ENCODE measurements around the gene TTC31.
"Not testable (repeated sequence)": the region's sequence is repeated elsewhere in the genome, so short reads cannot be mapped to it uniquely, and the experiment has no call there.

Gene TTC31

DNA sequence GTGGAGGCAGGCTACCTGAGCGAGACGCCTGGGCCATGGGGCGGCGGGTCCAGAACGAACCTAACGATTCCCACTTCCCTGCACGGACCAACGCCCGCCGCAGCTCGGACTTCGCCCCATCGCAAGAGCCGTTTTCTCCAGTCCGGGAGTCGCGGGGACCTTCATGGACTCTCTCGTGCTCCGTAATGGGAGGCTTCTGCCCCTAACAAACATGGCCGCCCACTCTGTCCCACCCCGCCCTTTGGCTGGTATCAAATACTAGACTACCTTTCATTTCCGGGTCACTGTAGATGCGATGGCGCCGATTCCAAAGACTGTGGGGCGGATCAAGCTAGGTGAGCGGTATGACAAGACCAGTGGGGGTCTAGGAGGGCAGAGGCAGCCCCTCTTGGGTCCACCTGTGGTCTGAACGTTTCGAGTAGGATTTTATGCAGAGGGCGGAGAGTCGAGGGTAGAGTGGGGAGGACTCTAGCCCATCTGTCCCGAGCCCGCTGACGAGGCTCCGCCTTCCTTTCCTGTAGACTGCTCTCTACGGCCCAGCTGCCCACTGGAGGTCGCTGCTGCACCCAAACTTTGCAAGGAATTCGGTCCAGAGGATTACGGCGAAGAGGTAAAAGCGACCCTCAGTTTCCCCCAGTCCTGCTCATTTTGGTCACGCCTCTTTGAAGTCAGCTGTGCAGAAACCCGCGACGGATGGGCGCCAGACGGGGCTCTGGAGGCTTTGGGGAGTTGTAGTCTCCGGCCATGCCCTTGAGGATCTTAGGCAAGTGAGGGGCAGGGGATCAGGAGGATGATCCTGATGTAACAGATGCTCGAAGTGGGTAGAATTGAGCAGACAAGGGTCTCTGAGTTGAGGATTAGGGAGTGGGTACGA, at the start of gene TTC31, which contains the start of gene CCDC142:
Gene TTC31, plus strand, starts transcription at position 281 of the 874 bp plus-strand sequence. Its CDS starts 15 bp downstream, at position 296.
Gene CCDC142, minus strand, starts transcription at position 198 of the 874 bp plus-strand sequence. Its CDS starts 161 bp downstream, at position 37.
- DNase-seq (ENCODE audit: low spot score), result peak; percentile 94

DNA sequence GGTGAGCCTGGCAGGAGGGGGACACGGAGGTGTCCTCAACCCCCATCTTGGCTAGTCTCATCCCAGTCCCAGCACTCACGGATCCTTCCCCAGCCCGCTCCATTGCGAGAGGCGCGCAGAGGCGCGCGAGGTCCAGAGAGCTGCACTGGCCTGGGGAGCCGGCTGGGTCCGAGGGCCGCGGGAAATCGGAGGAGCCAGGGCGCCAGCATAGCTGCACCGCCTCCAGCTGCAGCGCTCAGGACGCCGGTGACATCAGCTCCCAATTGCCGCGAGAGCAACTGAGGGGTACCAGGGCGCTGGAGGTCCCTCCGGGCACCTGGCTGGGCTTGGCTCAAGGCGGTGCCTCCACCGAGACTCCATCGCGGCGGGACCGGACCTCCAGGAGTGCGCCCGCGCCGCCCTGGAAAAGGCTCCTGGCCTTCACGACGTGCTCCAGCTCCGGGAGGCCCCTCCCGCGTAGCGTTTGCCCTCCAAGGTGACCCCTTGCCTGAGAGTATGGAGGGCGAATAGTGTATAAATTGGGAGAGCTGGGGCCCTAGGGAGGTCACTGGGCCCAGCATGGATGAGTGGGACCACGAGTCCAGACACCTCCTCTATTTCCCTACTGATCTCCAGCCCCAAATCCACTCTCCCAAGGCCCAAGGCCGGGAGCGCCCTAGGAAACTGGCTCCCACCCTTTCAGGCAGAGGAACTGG, 46.6 kb upstream of the TTC31 start:
- DNase-seq (ENCODE audit: low spot score), result no peak

DNA sequence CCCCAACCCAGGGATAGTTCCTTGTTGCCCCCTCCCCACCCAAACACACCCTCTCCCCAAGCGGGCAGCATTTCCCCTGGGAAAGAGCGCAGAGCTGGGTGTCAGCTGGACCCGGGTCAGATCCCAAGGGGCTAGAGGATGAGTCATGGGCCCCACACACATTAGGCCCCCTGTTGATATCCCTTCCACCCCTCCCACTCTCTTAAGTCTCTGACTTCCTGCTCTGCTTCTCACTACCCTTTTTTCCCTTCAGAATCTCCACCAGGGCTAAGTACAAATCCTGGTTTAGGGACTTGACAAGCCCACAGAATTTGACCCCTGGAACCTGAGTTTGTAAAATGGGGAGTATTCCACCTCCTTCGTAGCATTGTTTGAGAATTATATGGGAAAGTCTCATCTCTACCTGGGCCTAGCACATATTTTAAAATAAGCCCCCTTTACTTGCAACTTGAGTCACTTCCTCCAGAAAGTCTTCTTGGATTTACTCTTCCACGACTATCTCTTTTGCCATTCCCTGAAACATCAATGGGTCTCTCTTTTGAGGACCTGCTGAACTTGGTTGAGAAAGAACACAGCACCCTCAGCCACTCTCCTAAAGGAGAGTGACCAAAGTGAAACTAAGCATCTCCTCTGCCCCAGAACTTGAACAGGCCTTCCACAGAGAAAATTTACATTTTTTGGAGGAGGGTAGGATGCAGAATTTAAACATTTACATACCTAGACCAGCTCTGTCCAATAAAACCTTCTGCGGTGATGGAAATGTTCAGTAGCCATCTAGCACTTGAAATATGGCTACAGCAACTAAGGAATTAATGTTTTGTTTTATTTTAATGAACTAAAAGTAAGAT, 45.8 kb upstream of the TTC31 start:
- no peak for DNase-seq (ENCODE audit: low spot score)

DNA sequence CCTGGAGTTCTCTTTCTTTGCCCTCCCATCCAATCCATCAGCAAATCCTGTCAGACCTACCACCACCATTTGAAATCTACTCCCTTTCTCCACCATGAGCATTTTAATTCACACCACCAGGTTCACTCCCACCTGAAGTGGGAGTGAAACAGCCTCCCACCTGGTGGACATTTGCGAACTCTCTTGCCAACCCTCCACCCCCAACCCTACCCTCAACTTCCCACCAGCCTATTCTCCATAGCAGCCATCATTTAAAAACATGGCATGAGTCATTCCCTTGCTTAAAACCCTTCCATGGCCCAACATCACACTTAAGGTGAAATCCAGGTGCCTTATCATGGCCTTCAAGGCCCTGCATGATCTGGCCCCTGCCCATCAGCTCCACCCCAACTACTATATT, 44.6 kb upstream of the TTC31 start:
- DNase-seq (ENCODE audit: low spot score), result no peak

DNA sequence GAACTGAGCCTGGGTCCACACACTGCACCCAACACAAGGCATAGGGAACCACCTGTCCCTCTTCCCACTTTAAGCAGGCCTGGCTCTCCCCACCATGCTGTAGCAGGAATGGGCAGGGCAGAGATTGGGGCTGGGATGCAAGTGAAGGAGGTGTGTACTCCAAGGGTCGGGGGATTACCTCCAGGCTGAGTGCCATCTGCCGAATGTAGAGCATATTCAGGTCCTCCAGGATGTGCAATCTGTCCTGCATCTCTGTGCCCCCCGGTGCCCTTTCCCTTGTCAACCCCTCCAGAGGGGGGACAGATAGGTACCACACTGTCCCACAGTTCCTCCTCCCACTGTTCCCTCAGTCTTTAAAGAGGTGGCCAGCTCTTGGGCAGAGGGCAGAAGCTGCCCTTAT, 43.5 kb upstream of the TTC31 start:
- no peak for DNase-seq (ENCODE audit: low spot score)

DNA sequence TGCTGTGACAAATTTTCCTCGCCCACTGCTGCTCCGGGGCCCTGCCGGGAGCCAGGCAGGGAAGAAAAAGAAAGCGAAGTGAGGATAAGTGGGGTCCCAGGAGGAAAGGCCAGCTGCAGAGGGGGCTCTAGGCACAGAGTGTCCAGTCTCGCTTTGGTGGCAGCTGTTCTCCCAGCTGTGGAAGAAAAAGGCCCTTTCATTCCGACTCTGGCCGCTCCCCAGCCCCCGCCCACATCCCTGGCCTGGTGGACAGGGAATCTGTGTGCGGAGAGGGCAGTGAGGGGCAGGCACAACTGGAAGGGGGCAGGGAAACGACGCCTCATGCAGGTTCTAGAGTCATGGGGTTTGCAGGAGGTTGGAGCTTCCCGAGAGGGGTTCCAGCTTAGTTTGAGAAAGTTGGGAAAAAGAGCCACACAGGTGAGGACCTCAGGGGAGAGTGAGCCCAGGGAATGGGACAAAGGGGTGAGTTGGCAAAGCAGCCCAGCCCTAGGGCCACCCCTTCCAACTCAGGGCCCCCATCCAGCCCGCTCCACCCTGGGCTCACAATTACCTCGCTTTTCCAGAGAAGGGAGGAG, 43.0 kb upstream of the TTC31 start:
- DNase-seq (ENCODE audit: low spot score), result peak; percentile 86

DNA sequence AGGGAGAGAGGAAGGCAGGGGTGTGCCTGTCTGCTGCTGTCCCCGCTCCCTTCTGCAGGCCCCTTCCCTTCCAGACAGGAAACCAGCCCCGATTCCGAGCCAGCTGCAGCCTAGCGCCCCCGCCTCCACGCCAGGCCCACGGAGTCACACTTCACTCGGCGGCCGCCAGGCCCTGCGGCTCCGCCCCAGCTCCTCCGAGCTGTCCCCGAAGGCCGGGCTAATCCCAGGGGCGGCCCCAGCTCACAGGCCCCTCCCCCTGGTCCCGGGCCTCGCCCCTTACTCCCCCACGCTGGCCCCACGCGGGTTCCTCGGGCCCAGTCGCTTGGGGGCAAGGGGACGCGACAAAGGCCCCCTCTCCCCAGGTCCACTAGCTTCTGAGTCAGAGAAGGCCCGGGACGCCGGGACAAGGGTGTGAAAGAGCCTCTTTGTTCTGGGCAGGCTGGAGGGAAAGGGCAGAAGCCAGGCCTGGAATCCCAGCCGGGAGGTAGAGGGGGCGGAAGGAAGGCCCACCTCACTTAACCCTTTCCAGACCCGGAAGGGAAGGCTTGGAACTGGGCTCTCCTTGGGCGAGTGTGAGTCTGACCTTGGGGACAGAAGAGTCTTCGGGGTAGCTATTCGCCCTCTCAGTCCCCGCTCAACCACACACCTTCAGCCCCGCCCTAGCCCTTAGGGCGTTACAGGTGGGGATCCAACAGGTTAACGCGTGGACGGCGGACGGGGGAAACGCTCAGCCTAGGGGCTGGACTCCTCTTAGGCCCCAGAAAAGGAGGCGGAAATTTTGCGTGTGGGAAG, 42.3 kb upstream of the TTC31 start:
- DNase-seq (ENCODE audit: low spot score), result peak; percentile 98

DNA sequence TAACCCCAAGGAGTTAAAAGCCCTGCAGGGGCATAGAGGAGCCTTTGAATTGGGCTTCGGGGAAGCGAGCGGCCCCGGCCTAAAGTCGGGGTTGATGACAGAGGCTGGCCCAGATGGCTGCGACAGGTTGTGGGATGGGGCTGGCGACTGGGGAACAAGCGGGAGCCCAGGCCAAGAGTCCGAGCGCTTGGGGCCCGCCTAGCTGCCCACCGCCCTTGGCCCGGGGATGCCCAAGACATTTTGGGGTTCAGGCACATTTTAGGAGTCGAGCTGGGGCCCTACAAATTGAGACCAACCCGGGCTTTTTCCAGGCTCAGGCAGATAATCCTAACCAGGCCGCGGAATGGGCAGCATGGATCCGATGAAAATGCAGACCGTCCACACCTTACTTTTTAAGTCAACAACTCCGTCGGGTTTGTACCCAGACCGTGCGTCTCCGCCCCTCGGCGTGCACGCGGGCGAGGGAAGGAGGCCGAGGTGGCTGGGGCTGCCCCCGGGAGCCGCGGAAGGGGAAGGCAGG, 41.7 kb upstream of the TTC31 start:
- DNase-seq (ENCODE audit: low spot score), result no peak

DNA sequence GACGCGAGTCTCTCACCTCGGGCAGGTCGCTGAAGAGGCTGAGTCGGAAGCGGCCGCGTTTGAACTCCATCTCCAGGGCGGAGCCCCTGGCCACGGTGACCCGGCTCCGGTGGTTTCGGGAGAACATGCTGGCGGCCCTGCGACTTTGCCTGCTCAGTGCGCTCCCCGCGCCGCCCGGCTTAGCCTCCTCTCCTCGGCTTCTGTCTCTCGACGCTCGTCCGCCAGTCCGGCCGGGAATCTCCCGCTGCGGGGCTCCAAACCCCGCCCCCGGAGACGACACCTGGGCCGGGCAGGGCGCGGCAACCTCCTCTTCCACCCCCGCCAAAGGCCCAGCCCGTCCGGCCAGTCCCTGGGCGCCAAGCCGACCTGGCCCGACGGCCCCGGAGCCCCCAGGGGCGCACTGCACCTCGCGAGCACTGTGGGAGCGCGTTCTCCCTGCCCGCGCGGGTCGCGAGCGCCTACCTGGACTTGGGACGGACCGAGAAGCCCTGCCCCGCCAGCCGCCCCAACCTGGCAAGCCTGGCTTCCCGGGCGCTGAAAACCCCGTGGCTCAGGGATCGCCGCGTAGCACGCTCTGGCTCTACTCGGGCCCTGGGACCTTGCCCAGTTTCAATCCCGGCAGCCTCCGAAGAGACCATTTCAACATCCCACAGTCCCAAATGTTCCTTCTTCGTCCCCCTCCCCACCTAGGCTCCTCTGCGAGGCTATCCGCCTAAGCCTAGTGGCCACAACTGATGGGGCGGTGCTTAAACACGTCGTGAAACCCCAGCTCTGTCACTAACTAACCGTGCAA, 41.0 kb upstream of the TTC31 start, which contains the start of gene RTKN:
Gene RTKN, minus strand, starts transcription at position 248 of the 793 bp plus-strand sequence. Its CDS starts 121 bp downstream, at position 127.
- DNase-seq (ENCODE audit: low spot score), result no peak

DNA sequence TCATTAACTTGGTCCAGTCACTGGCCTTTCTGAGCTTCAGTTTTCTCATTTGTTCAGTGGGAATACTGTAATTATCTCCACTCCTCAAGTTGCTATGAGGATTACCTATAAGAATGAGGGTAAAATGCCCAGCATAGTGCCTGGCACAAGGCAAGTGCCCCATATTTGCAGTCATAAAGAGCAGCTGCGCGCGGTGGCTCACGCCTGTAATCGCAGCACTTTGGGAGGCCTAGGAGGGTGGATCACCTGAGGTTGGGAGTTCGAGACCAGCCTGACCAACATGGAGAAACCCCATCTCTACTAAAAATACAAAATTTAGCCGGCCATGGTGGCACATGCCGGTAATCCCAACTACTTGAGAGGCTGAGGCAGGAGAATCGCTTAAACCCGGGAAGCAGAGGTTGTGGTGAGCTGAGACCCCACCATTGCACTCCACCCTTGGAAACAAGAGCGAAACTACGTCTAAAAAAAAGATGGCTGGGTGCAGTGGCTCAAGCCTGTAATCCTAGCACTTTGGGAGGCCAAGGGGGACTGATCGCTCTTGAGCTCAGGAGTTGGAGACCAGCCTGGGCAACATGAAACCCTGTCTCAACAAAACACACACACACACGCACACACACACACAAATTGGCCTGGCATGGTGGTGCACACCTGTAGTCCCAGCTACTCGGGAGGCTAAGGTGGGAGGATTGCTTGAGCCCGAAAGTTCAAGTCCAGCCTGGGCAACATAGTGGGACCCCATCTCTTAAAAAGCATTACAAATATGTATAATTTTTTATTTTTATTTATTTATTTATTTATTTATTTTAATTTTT, 40.2 kb upstream of the TTC31 start:
- DNase-seq (ENCODE audit: low spot score), result not testable (repeated sequence)

DNA sequence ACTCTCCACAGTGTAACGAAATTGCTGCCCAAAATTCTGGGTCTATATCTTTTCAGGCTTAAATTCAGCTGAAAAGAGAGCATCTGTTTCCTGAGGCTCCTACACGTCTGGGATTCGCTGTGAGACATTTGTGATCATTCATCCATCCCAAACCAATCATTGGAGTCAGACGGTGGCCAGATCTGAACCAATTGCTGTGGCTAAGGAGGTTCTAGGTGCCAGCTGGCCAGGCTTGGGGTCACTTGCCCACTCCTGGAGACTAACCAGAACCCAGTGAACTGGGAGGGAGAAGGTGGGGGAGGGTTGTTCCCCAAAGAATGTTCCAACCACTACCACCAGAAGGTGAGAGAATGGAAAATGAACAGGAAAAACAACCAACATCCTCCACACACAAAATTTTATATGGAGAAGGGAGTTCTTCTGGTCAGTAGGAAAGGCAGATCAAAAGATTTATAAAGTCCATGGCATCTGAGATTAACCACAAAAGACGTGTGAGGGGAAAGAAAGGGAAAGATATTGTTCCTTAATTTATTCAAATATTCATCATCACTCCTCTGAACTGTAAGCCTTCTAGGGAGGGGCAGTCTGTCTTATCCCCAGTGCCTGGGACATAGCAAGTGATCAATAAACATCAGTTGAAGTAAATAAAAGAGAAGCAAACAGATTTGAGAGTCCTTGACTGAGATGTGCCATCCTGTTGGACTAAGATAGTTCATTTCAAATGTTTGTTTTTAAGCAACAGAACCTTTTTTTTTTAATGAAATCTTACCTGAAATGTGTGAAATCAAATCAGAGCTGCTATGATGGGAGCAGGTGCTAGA, 38.2 kb upstream of the TTC31 start:
- no peak for DNase-seq (ENCODE audit: low spot score)

DNA sequence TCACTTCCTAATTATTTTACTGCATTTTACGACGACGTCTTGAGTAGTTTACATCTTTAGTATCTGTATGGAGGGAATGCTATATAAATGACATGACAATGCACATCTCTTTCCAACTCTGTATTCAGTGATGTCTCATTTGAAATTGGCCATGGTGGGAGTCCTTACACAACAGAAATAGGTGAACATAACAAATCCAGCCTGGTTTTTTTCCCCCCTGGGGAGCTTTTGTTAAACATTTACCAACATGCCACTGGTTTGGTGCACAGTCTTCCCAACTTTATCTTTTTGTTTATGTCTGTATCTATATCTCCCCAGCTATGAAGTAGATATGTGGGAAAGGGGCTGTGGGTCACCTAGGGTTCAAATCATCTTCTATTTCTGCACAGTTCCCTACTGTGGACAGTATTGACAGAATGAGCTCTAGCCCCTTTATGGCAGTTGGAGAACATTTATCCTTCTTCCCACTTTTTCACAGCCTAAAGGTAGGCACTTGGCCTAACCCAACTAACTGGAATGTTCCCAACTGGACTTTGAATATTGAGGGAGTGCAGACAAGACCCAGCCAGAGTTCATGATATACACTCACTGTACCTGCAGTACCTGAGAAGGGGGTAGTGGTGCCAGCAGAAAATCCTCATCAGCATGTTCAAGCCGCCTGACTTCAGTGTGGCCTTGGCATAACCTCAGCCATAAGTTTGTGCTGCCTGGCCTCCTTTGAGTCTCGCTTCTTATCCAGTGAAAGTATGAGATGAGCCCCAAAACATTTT, 35.5 kb upstream of the TTC31 start:
- no peak for DNase-seq (ENCODE audit: low spot score)

DNA sequence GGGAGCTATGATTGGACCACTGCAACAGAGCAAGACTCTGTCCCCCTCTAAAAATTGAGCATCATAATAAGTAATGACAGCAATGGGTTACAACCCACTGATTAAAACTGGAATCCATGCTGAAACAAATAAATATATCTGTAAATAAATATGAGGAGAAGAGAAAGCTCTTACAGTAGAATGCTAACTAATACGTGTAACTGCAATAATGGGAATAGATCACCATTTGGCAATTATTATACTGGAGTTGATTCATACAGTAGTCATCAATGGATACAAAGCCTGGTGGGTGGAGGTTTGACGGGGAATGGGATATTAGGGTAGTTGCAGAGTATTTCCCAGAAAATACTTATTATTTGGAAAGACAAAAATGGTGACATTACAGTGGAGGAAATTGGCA, 34.1 kb upstream of the TTC31 start:
- no peak for DNase-seq (ENCODE audit: low spot score)

DNA sequence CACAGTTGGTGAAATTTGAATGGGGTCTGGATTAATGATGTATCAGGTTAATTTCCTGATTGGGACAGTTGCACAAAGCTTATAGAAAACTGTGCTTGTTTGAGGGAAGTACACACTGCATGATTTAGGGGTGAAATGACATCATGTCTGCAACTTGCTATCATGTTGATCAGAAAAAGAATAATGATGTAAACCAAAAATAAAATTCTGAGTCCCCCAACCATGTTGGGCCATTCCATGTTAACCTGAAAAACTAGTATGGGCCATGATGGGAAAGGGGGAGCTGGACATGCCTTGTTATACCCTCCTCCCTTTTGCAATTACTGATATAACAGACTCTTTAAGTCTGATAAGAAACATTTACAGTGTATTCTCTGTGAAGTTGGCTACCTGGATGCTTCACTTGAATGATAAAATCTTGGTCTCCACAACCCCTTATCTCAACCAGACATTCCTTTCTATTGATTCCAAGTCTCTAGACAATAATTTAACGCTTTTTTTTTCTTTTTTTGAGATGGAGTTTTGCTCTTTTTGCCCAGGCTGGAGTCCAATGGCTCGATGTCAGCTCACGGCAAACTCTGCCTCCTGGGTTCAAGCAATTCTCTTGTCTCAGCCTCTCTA, 32.2 kb upstream of the TTC31 start:
- no peak for DNase-seq (ENCODE audit: low spot score)

DNA sequence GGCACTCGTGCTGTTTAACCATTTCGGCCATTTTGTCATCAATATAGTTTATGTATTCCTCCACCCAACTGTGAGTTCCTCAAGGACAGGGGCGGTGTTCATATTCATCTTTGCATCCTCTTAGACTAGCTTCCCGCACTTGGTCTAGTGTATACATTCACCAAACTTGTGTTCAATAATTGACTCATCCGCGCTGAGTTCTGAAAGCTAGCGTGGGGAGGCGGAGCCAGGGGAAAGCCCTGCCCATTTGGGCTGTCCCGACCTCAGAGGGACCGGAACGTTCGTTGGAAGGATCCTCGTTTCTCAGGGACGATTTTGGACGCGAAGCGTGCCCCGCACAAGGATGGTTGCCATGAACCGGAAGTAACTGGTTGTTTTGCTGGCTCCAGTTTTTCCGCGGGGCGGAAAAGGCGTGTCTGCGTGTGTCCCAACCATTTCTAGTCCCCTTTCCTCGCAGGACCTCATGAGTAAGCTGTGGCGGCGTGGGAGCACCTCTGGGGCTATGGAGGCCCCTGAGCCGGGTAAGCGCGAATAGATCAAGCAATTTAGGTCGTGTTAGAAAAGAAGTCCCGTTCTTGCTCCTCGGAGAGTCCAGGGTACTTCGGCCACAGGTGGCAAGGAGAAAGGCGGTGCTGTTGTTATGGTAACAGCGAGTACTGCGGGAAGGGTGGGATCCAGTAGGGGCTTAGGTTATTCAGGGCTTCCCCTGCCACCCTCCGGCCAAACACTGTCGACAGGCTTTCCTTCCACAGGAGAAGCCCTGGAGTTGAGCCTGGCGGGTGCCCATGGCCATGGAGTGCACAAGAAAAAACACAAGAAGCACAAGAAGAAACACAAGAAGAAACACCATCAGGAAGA, 28.0 kb upstream of the TTC31 start, which contains the start of gene INO80B:
Gene INO80B, plus strand, starts transcription at position 434 of the 858 bp plus-strand sequence. Its CDS starts 30 bp downstream, at position 464.
- peak; percentile 92 for DNase-seq (ENCODE audit: low spot score)

DNA sequence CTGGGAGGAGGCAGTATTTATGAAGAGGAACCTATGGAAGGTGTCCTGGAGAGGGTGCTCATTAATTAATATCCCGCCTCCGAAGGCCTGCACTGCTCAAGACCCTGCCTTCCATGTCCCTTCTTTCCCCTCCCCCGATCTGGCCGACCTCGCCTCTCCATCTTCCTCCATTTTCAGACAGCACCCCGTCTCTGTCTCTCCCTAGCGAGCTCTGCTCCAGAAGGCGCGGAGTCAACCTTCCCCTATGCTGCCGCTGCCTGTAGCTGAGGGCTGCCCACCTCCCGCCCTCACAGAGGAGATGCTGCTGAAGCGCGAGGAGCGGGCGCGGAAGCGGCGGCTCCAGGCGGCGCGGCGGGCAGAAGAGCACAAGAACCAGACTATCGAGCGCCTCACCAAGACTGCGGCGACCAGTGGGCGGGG, 25.7 kb upstream of the TTC31 start:
- DNase-seq (ENCODE audit: low spot score), result no peak
